ENCODE data around the gene ATP5MK.
"Not testable (repeated sequence)": the region's sequence is repeated elsewhere in the genome, so short reads cannot be mapped to it uniquely, and the experiment has no call there.

ATP5MK gene

GRCh38 chr10:103394180-103394579 lies 2.1 kb downstream of the ATP5MK start:
- no peaks in the 10 kb centered on the region for H3K36me3 ChIP-seq (ENCODE audit: control insufficient read depth, insufficient read depth, low read length)
- no peaks in the 10 kb centered on the region for H3K27me3 ChIP-seq (ENCODE audit: control insufficient read depth, insufficient read depth, low read length)
- no peaks in the 10 kb centered on the region for H3K9me3 ChIP-seq (ENCODE audit: control insufficient read depth, low read length)
- H3K4me1 ChIP-seq (ENCODE audit: control insufficient read depth, insufficient read depth, low read length): peaks cover 13% of the 10 kb centered on the region
- H3K4me3 ChIP-seq (ENCODE audit: low read length): no peak overlapping the region
- H3K9ac ChIP-seq (ENCODE audit: low read length): no peak overlapping the region

GRCh38 chr10:103382769-103383168 lies 13.5 kb downstream of the ATP5MK start:
- Histone ChIP-seq H3K27me3 (ENCODE audit: control insufficient read depth, insufficient read depth, low read length) (no peaks in the 10 kb centered on the region), H3K4me3 (ENCODE audit: low read length) (no peak overlapping the region), H3K9ac (ENCODE audit: low read length) (no peak overlapping the region), H3K9me3 (ENCODE audit: control insufficient read depth, low read length) (no peaks in the 10 kb centered on the region), H3K4me1 (ENCODE audit: control insufficient read depth, insufficient read depth, low read length) (no peaks in the 10 kb centered on the region), H3K36me3 (ENCODE audit: control insufficient read depth, insufficient read depth, low read length) (no peaks in the 10 kb centered on the region)

- no peaks in the 10 kb centered on the region for H3K27me3 ChIP-seq (ENCODE audit: control insufficient read depth, insufficient read depth, low read length)
- H3K4me3 ChIP-seq (ENCODE audit: low read length): no peak overlapping the region
- no peaks in the 10 kb centered on the region for H3K36me3 ChIP-seq (ENCODE audit: control insufficient read depth, insufficient read depth, low read length)
- H3K9ac ChIP-seq (ENCODE audit: low read length): no peak overlapping the region
- H3K4me1 ChIP-seq (ENCODE audit: control insufficient read depth, insufficient read depth, low read length): no peaks in the 10 kb centered on the region
- H3K9me3 ChIP-seq (ENCODE audit: control insufficient read depth, low read length): no peaks in the 10 kb centered on the region
Measured at GRCh38 chr10:103374263-103374662, 22.0 kb downstream of the ATP5MK start.

- Histone ChIP-seq H3K9ac (ENCODE audit: low read length) (no peak overlapping the region), H3K9me3 (ENCODE audit: control insufficient read depth, low read length) (no peaks in the 10 kb centered on the region), H3K36me3 (ENCODE audit: control insufficient read depth, insufficient read depth, low read length) (no peaks in the 10 kb centered on the region), H3K4me3 (ENCODE audit: low read length) (no peak overlapping the region), H3K27me3 (ENCODE audit: control insufficient read depth, insufficient read depth, low read length) (no peaks in the 10 kb centered on the region), H3K4me1 (ENCODE audit: control insufficient read depth, insufficient read depth, low read length) (no peaks in the 10 kb centered on the region)
Measured at GRCh38 chr10:103373544-103373943, 22.7 kb downstream of the ATP5MK start.

GRCh38 chr10:103367782-103368518 lies 28.3 kb downstream of the ATP5MK start, which contains the start of gene TAF5:
Gene TAF5, plus strand, starts transcription at chr10:103367976. Its CDS starts 14 bp downstream, at chr10:103367990.
- H3K27me3 ChIP-seq (ENCODE audit: control insufficient read depth, insufficient read depth, low read length): no peaks in the 10 kb centered on the region
- peak within 1 kb of the TSS; percentile 69 for H3K9ac ChIP-seq (ENCODE audit: low read length)
- H3K36me3 ChIP-seq (ENCODE audit: control insufficient read depth, insufficient read depth, low read length): no peaks in the 10 kb centered on the region
- H3K4me1 ChIP-seq (ENCODE audit: control insufficient read depth, insufficient read depth, low read length): no peaks in the 10 kb centered on the region
- H3K4me3 ChIP-seq (ENCODE audit: low read length): peak within 1 kb of the TSS; percentile 51
- H3K9me3 ChIP-seq (ENCODE audit: control insufficient read depth, low read length): no peaks in the 10 kb centered on the region

GRCh38 chr10:103367379-103367781 lies 28.9 kb downstream of the ATP5MK start:
- Histone ChIP-seq H3K9ac (ENCODE audit: low read length) (peak overlapping the region; percentile 69), H3K27me3 (ENCODE audit: control insufficient read depth, insufficient read depth, low read length) (no peaks in the 10 kb centered on the region), H3K9me3 (ENCODE audit: control insufficient read depth, low read length) (no peaks in the 10 kb centered on the region), H3K4me1 (ENCODE audit: control insufficient read depth, insufficient read depth, low read length) (no peaks in the 10 kb centered on the region), H3K4me3 (ENCODE audit: low read length) (peak overlapping the region; percentile 51), H3K36me3 (ENCODE audit: control insufficient read depth, insufficient read depth, low read length) (no peaks in the 10 kb centered on the region)

- not testable (repeated sequence) for H3K36me3 ChIP-seq (ENCODE audit: control insufficient read depth, insufficient read depth, low read length); H3K9me3 ChIP-seq (ENCODE audit: control insufficient read depth, low read length); H3K4me1 ChIP-seq (ENCODE audit: control insufficient read depth, insufficient read depth, low read length); H3K27me3 ChIP-seq (ENCODE audit: control insufficient read depth, insufficient read depth, low read length); H3K9ac ChIP-seq (ENCODE audit: low read length); H3K4me3 ChIP-seq (ENCODE audit: low read length)
Measured at GRCh38 chr10:103360791-103361190, 35.5 kb downstream of the ATP5MK start.

- H3K27me3 ChIP-seq (ENCODE audit: control insufficient read depth, insufficient read depth, low read length); H3K9ac ChIP-seq (ENCODE audit: low read length); H3K4me1 ChIP-seq (ENCODE audit: control insufficient read depth, insufficient read depth, low read length); H3K9me3 ChIP-seq (ENCODE audit: control insufficient read depth, low read length); H3K36me3 ChIP-seq (ENCODE audit: control insufficient read depth, insufficient read depth, low read length); H3K4me3 ChIP-seq (ENCODE audit: low read length): not testable (repeated sequence)
Measured at GRCh38 chr10:103359493-103359892, 36.8 kb downstream of the ATP5MK start.

GRCh38 chr10:103355906-103356599 lies 40.2 kb downstream of the ATP5MK start:
- H3K36me3 ChIP-seq (ENCODE audit: control insufficient read depth, insufficient read depth, low read length): no peaks in the 10 kb centered on the region
- no peak overlapping the region for H3K4me3 ChIP-seq (ENCODE audit: low read length)
- H3K9me3 ChIP-seq (ENCODE audit: control insufficient read depth, low read length): no peaks in the 10 kb centered on the region
- H3K9ac ChIP-seq (ENCODE audit: low read length): no peak overlapping the region
- H3K4me1 ChIP-seq (ENCODE audit: control insufficient read depth, insufficient read depth, low read length): no peaks in the 10 kb centered on the region
- no peaks in the 10 kb centered on the region for H3K27me3 ChIP-seq (ENCODE audit: control insufficient read depth, insufficient read depth, low read length)

GRCh38 chr10:103354567-103354966 lies 41.7 kb downstream of the ATP5MK start:
- not testable (repeated sequence) for H3K9me3 ChIP-seq (ENCODE audit: control insufficient read depth, low read length); H3K4me1 ChIP-seq (ENCODE audit: control insufficient read depth, insufficient read depth, low read length); H3K4me3 ChIP-seq (ENCODE audit: low read length); H3K9ac ChIP-seq (ENCODE audit: low read length); H3K27me3 ChIP-seq (ENCODE audit: control insufficient read depth, insufficient read depth, low read length); H3K36me3 ChIP-seq (ENCODE audit: control insufficient read depth, insufficient read depth, low read length)

- no peaks in the 10 kb centered on the region for H3K4me1 ChIP-seq (ENCODE audit: control insufficient read depth, insufficient read depth, low read length)
- no peaks in the 10 kb centered on the region for H3K9me3 ChIP-seq (ENCODE audit: control insufficient read depth, low read length)
- H3K4me3 ChIP-seq (ENCODE audit: low read length): no peak overlapping the region
- no peak overlapping the region for H3K9ac ChIP-seq (ENCODE audit: low read length)
- no peaks in the 10 kb centered on the region for H3K27me3 ChIP-seq (ENCODE audit: control insufficient read depth, insufficient read depth, low read length)
- H3K36me3 ChIP-seq (ENCODE audit: control insufficient read depth, insufficient read depth, low read length): no peaks in the 10 kb centered on the region
Measured at GRCh38 chr10:103353281-103353680, 43.0 kb downstream of the ATP5MK start.

GRCh38 chr10:103350517-103351260 lies 45.6 kb downstream of the ATP5MK start, which contains the start of gene PCGF6:
Gene PCGF6, minus strand, starts transcription at chr10:103351140. Its CDS starts 74 bp downstream, at chr10:103351066.
- Histone ChIP-seq H3K4me3 (ENCODE audit: low read length) (peak within 1 kb of the TSS; percentile 49), H3K9ac (ENCODE audit: low read length) (peak within 1 kb of the TSS; percentile 69), H3K4me1 (ENCODE audit: control insufficient read depth, insufficient read depth, low read length) (no peaks in the 10 kb centered on the region), H3K36me3 (ENCODE audit: control insufficient read depth, insufficient read depth, low read length) (no peaks in the 10 kb centered on the region), H3K27me3 (ENCODE audit: control insufficient read depth, insufficient read depth, low read length) (no peaks in the 10 kb centered on the region), H3K9me3 (ENCODE audit: control insufficient read depth, low read length) (no peaks in the 10 kb centered on the region)
